KMS-11 (cell line): ENCODE data around the gene TAOK1.

Experiments
- H2AFZ ChIP-seq: fragments of 200-600 bp; sonication (generic); 2 replicates; pipeline ENCODE4 v1.6.1; 2016; ENCODE audit warnings: antibody characterized with exemption, mixed run types, low read depth
- H3K27ac ChIP-seq: fragments of 200-600 bp; sonication (generic); 2 replicates; pipeline ENCODE4 v1.6.1; 2016; ENCODE audit warnings: mild to moderate bottlenecking, mixed run types
- H3K27me3 ChIP-seq: fragments of 200-600 bp; sonication (generic); 2 replicates; pipeline ENCODE4 v1.6.1; 2017; ENCODE audit warnings: mild to moderate bottlenecking, low read depth, mixed run types, moderate library complexity; ENCODE audit not compliant: insufficient read depth
- H3K36me3 ChIP-seq: fragments of 200-600 bp; sonication (generic); 2 replicates; pipeline ENCODE4 v1.6.1; 2017; ENCODE audit warnings: mild to moderate bottlenecking, mixed run types; ENCODE audit not compliant: insufficient read depth
- H3K4me1 ChIP-seq: fragments of 200-600 bp; sonication (generic); 2 replicates; pipeline ENCODE4 v1.6.1; 2016; ENCODE audit warnings: mild to moderate bottlenecking, low read depth, mixed run types; ENCODE audit not compliant: poor library complexity, severe bottlenecking
- H3K4me2 ChIP-seq: fragments of 200-600 bp; sonication (generic); 2 replicates; pipeline ENCODE4 v1.7.0; 2016; ENCODE audit warnings: mild to moderate bottlenecking, mixed run types
- H3K4me3 ChIP-seq: fragments of 200-600 bp; sonication (generic); IDR thresholded peaks from 2 replicates; pipeline ENCODE4 v1.6.1; 2017; ENCODE audit warnings: low read depth, low read length, mixed read lengths; ENCODE audit not compliant: insufficient read depth
- H3K79me2 ChIP-seq: fragments of 200-600 bp; sonication (generic); 2 replicates; pipeline ENCODE4 v1.6.1; 2016; ENCODE audit warnings: low read depth, mixed run types; ENCODE audit not compliant: insufficient read depth
- H3K9ac ChIP-seq: fragments of 200-600 bp; sonication (generic); 2 replicates; pipeline ENCODE4 v1.6.1; 2016; ENCODE audit warnings: mild to moderate bottlenecking, mixed run types
- H4K20me1 ChIP-seq: fragments of 200-600 bp; sonication (generic); 2 replicates; pipeline ENCODE4 v1.6.1; 2016; ENCODE audit warnings: mild to moderate bottlenecking, mixed run types; ENCODE audit not compliant: insufficient read depth
- TF ChIP-seq, protein P1 (sequence below): fragments of 200-600 bp; sonication (generic); conservative IDR thresholded peaks from 2 replicates; pipeline ENCODE4 v1.6.1; 2017; ENCODE audit warnings: low read depth, mild to moderate bottlenecking, antibody characterized with exemption, low read length, moderate library complexity, mixed read lengths

Gene TAOK1

DNA sequence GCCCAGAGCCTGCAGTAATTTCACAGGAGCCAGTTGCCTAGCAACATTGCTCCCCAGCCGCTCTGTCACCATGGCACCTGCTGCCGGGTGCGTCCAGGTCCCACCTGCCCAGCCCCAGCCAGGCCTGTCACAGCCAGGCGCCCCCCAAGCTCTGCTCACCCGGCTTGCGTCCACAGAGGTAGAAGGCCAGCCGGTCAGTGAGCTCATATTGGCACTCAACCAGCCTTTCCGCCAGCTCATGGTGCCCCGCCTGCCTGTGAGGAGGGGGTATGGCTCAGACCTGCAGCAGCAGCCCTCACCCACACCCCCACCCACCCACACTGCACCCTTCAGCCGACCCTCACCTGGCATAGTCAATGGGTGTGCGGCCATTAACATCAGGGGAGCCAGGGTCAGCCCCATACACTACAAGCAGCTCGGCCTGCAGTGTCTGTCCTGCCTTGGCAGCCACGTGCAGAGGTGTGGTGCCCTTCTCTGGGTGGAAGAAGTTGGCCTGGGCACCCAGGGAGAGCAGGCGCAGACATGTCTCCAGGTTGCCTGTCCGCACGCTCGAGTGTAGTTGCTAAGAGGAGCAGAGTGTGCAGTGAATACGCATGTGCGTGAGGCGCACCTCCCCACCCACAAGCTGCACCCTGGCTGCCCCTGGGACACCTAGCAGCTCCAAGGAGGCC is 191.6 kb downstream of the TAOK1 start:
- no peak overlapping the region for H3K4me3 ChIP-seq
- TF ChIP-seq, protein P1, sequence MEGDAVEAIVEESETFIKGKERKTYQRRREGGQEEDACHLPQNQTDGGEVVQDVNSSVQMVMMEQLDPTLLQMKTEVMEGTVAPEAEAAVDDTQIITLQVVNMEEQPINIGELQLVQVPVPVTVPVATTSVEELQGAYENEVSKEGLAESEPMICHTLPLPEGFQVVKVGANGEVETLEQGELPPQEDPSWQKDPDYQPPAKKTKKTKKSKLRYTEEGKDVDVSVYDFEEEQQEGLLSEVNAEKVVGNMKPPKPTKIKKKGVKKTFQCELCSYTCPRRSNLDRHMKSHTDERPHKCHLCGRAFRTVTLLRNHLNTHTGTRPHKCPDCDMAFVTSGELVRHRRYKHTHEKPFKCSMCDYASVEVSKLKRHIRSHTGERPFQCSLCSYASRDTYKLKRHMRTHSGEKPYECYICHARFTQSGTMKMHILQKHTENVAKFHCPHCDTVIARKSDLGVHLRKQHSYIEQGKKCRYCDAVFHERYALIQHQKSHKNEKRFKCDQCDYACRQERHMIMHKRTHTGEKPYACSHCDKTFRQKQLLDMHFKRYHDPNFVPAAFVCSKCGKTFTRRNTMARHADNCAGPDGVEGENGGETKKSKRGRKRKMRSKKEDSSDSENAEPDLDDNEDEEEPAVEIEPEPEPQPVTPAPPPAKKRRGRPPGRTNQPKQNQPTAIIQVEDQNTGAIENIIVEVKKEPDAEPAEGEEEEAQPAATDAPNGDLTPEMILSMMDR = no peak
- no peak overlapping the region for H3K9ac ChIP-seq
- no peaks in the 10 kb centered on the region for H3K36me3 ChIP-seq
- H3K4me2 ChIP-seq = no peak overlapping the region
- no peaks in the 10 kb centered on the region for H3K27me3 ChIP-seq
- no peaks in the 10 kb centered on the region; the same call in 1 of the 2 replicates for H3K79me2 ChIP-seq
- H3K27ac ChIP-seq = no peak overlapping the region; the same call in 1 of the 2 replicates
- H2AFZ ChIP-seq = no peak overlapping the region
- no peaks in the 10 kb centered on the region for H4K20me1 ChIP-seq
- peaks cover 13% of the 10 kb centered on the region for H3K4me1 ChIP-seq

DNA sequence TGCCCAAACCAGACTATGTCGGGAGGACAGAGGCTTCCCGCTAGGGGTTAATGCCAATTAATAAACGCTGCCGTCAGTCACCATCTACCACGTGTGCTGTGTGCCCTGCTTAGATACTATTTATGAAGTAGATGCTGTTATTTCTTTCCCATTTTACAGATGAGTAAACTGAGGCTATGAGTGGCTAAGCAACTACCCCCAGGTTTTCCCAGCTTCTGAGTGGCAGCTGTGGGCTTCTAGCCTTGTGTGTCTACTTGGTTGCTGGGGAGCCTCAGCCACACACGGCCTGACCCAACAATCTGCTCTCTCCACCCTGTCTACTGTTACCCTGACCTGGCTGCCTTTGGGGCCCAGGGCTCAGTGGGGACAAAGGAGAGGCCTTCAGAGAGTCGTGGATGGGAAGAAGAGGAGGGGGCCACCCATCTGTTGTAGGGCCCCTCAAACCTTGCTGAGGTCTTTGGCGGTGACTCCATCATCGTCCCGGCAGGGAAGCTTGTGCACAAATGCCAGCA is 192.1 kb downstream of the TAOK1 start:
- Histone ChIP-seq H4K20me1 (no peaks in the 10 kb centered on the region), H2AFZ (no peak overlapping the region), H3K4me3 (no peak overlapping the region), H3K27me3 (no peaks in the 10 kb centered on the region), H3K36me3 (no peaks in the 10 kb centered on the region), H3K4me2 (no peak overlapping the region), H3K27ac (no peak overlapping the region), H3K79me2 (peaks cover 4% of the 10 kb centered on the region; the same call in 1 of the 2 replicates), H3K9ac (no peak overlapping the region), H3K4me1 (peaks cover 13% of the 10 kb centered on the region)
- TF ChIP-seq, protein P1 = no peak

DNA sequence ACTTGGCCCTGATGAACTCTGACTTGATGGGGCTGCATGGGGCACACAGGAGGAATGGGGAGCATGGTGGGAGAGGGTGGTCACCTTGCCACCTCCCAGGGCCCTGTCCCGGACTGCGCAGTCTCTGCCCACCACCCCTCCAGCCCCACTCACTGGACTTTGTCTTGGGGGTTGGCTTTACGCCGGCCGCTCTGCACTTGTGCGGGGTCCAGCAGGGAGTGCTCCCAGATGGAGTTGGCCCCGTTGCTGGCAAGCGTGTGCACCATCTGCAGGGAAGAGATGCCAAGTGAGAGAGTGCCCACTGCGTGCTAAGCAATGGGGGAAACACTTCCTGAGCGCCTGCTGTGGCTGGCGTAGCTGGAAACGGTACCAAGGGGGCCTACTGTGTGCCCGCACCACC is 192.6 kb downstream of the TAOK1 start:
- no peak overlapping the region for H3K9ac ChIP-seq
- no peaks in the 10 kb centered on the region for H4K20me1 ChIP-seq
- H3K79me2 ChIP-seq = peaks cover 9% of the 10 kb centered on the region; the same call in 1 of the 2 replicates

DNA sequence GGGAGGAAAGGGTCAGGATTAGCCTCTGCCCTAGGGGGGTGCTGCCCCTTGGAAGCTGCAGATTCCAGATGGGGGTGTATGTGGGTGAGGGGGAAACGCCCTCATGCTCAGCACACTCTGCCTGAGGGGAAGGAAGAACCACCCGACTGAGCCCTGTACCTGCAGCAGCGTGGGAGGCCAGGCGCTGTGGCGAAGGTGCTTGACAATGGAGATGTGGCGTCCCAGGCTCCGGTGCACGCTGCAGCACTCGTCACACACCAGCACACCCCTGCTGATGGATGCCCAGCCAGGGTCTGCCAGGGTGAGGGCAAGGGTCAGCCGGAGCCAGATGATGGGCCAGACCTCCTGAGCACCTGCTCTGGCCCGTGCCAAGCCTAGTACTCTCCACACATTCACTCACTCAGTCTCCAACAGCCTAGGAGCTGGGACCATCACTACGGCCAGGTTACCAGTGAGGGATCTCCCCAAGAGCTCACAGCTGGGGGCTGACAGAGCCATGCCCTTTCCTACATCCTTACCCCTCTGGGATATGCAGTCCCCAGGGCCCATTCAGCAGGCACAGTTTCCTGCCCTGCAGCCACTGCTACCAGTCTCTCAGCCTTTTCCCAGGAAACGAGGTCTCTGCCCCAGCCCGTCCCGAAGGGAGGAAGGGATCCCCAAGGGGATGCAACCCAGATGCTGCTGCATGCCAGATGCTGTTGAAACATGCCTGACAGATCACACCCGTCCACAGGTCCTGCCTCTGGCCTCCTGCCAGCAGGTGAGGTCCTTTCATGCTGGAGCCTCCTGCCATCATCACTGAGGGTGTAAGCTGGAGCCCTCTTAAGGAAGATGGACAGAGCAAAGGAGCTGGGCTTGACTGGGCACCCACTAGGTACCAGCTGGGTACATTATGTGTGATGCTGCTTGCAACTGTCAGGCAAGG is 193.4 kb downstream of the TAOK1 start:
- H3K79me2 ChIP-seq = peaks cover 16% of the 10 kb centered on the region; the same call in 1 of the 2 replicates
- H3K4me1 ChIP-seq = peaks cover 24% of the 10 kb centered on the region

More for the DNA sequence above, 192.6 kb downstream of the TAOK1 start:
- H3K36me3 ChIP-seq = no peaks in the 10 kb centered on the region
- no peak overlapping the region for H3K4me2 ChIP-seq
- H3K27me3 ChIP-seq = no peaks in the 10 kb centered on the region
- no peak overlapping the region for H3K27ac ChIP-seq
- peaks cover 18% of the 10 kb centered on the region for H3K4me1 ChIP-seq
- H3K4me3 ChIP-seq = no peak overlapping the region
- TF ChIP-seq, protein P1 = no peak
- no peak overlapping the region for H2AFZ ChIP-seq

More for the DNA sequence above, 193.4 kb downstream of the TAOK1 start:
- H3K4me2 ChIP-seq = no peak overlapping the region
- no peak overlapping the region for H2AFZ ChIP-seq
- no peak overlapping the region for H3K4me3 ChIP-seq
- no peak overlapping the region for H3K9ac ChIP-seq
- H3K36me3 ChIP-seq = no peaks in the 10 kb centered on the region
- TF ChIP-seq, protein P1 = no peak
- no peaks in the 10 kb centered on the region for H3K27me3 ChIP-seq
- H3K27ac ChIP-seq = no peak overlapping the region
- no peaks in the 10 kb centered on the region for H4K20me1 ChIP-seq
